UCSD-AML1 (cell line): Measurements from ENCODE around the gene SLC22A3.
"Not testable (repeated sequence)": the region's sequence is repeated elsewhere in the genome, so short reads cannot be mapped to it uniquely, and the experiment has no call there.

Experiments
- DNase-seq: peaks from one replicate; lab custom pipeline; 2025; ENCODE audit not compliant: unreplicated experiment; lab: John Stamatoyannopoulos, UW

SLC22A3 gene

DNA sequence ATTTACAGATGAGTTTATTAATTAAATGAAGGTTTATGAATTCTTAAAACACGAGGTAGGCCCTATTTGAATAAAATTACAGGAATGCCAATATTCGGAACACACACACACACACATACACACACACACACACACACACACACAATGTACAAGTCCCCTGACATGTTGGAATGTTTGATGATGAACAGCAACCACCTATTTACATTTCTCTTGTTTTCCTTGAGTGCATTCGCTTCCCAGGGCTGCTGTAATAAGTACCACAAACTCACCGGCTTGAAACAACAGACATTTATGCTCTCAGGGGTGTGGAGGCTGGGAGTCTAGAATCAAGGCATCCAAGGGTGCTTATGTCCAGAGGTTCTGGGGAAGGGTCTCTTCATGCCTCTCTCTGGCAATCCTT is 90.3 kb downstream of the SLC22A3 start:
- DNase-seq = no peak

DNA sequence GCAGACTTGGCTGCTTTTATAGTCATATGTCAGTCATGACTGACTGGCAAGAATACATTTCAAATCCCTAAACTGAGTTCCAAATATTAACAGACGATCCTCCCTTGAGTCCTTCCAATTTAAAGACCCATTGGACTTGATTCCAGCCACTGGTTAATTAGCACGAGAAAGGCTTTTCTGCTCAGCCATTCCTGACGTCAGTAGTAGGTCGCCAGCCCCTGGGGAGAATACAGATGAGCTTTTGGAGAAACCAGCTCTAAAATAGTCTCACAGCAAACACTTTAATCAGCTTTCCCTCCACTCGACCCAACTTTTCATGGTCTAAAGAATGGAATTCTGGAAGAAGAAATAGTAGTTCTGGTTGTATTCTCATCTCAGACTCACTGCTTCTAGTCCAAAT is 91.6 kb downstream of the SLC22A3 start:
- DNase-seq = no peak

DNA sequence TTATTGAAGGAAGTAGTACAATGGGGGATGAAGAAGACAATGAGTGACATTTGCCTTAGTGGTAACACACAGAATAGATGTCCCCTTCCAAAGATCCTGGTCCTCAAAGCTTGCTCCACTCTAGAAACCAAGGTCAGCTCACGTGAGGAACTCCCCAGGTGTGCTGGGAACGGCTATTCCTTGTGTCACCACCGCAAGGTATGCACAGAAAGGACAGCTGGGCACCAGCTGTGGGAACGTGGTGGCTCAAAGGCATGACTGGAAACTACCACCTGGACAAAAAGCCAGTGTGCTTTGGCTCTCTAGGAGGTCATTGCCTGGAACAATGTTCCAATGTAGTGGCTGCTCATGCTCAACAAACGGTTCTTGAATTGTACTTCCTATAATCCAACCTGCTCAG is 94.0 kb downstream of the SLC22A3 start:
- no peak for DNase-seq

DNA sequence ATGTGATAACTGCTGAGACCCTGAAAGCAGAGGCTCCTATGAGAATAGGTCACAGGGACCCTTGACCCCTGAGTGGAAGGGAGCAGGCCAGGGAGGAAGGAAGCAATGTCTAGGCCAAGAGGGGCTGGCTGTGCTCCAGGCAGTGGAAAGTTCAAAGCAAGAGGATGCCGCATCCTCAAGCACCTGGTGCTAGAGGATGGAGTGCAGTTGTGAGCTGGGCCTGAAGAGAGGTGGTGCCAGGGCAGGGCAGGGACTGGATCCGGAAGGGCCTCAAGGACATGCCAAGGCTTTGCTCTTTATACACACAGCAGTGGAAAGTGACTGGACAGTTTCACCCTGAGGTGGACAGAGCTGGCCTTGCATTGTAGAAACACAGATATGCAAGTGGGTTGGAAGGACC is 97.0 kb downstream of the SLC22A3 start:
- no peak for DNase-seq

DNA sequence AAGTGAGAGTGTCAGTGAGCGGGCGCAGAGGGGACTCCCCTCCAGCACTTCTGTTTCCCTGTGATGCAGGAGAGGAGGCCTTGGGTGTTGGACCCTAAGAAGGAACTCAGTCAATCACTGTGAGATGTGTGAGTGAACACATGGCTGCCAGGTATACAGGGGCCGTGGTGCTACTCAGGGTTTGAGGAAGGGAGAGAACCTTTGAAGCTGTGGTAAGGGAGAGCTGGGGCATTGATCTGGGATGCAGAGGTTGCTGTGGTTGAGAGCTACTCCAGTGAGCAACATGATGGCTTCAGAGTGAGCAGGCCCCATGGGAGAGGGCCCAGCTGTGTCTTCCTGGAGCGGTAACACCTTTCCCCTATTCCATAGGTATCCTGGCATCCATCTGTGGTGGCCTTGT is 99.2 kb downstream of the SLC22A3 start:
- DNase-seq = no peak

DNA sequence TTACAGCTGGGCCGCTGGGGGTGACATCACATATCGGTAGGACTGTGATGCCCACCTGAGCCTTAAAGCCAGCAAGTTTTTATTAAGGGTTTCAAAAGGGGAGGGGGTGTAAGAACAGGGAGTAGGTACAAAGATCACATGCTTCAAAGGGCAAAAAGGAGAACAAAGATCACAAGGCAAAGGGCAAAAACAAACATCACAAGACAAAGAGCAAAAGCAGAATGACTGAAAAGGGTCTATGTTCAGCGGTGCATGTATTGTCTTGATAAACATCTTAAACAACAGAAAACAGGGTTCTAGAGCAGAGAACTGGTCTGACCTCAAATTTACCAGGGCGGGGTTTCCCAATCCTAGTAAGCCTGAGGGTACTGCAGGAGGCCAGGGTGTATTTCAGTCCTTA is 101.6 kb downstream of the SLC22A3 start:
- DNase-seq = not testable (repeated sequence)

DNA sequence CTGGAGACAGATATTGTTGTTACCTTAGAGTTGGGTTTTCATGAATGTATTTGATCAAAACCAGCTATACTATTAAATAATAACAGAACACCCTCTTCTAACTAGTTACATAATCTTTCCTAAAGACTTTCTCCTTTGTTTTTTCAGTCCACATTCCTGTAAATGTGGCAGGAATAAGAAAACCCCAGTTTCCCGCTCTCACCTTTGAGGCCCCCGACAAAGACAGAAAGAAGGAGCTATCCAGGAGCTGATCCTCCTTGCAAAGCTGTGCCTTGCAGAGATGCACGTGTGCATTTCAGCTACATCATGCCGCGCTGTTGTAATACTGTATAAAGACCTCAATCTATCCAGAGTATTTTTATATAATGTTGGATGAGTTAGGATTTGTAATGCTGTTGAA is 102.7 kb downstream of the SLC22A3 start:
- DNase-seq = no peak

DNA sequence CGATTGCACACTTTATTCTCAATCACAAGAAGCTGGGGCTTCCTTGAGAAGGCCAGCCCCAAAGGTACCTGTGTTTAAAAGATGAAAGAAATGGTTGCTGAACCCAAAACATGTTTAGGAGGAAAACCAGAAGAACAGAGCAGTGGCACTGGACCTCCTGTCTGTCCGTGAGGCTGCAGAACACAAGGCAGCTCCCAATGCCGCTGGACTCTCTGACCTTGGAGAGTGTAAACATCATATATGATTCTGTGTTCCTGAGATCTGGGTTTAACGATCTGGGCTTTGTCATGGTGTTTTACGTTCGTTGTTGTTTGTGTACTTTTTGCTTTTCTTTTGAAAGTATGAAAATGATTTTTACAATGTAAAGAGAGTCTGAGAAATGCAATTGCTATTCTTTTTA is 106.1 kb downstream of the SLC22A3 start:
- DNase-seq = no peak

DNA sequence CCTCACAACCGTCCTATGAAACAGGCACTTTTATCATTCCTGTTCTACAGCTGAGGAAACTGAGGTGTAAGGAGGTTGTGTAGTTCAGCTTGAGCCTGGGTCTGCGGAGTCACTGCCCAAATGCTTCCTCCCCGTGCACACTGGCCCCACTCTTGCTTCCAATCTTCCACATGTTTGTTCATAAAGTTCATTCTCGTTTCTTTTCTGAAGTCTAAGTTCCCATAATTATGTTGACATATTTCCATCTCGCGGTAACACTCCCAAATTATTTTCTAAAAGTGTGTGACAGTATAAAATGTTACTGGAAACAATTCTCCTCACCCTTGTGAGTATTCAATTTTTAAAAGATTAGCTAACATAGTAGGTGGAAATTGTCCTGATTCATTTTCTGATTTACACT is 106.9 kb downstream of the SLC22A3 start:
- no peak for DNase-seq

DNA sequence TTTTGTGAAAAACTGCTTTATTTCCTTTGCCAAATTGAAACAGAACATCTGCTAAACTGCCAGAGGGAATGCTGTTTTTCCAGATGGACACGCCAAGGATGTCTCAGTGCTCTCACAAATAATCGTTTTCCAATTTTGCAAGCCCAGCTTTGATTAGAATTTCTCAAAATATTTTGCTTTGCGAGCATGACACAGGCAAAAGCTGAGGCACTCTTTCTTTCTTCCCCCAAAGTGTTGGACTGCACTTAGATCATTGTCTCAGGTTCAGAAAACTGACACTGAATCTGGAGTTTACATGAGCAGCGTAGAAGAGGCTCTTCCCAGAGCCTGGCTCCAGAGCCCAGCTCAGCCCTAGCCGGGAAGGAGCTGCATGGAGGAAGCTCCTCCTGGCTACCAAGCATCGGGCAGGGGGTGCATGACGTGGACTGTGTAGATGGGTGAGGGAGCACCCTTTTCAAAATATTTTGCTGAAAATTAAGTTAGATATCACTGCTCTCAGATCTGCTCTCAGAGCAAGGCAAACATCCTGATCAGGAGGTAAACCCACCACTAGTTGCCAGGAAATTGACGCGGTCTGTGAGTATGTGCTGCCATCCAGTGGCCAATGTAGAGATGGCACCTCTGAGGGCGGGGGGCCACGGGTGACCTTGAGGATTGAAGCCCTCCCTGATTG is 107.5 kb downstream of the SLC22A3 start:
- peak; percentile 49 for DNase-seq

DNA sequence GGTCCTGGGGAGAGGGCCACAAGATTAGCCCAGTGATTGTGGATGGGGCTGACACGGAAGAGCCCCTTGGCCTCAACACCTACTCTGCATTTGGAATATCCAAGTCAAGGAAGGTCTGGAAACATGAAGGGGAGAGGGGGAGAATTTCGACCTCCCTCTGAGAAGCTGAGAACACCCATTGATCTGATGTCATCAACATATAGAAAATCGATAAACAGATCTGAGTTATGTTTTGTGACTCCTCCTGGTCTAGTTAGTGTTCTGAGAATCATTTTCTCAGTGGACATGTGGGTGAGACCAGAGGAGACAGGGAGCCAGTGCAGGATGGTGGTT is 108.0 kb downstream of the SLC22A3 start:
- no peak for DNase-seq

DNA sequence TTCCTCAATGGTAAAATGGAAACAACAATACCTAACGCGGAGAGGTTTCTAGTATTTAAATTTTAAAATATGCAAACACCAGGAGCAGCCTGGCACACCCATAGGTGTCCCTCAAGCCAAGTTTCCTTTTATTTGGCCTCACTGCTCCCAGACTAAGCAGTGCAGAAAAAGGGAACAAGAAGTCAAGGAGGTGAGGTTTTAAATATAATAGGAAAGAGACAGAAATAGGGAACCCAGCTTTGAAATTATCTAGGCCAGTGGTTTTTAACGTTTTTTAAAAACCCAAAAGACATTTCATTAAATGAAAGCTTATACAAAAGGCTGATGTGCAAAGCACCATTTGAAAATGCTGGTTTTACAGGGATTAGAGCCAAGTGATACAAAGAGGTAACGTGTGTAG is 109.6 kb downstream of the SLC22A3 start:
- DNase-seq = no peak

DNA sequence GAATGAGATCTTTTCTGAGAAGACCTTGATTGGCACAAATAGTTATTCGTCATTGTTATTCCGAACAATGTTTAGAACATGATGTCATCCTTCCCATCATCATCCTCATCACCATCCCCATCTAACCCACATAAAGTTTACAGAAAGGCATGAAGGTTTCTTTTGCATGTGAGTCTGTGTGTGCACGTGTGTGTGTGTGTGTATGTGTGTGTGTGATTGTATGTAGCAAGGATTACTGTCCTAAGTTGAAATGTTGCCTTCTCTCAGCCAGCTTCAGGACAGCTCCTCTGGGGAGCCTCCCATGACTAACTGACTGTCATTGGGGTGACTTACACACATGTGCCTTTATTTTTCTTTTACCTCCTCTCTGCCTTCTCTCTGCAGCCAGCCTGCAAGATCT is 113.5 kb downstream of the SLC22A3 start:
- no peak for DNase-seq

DNA sequence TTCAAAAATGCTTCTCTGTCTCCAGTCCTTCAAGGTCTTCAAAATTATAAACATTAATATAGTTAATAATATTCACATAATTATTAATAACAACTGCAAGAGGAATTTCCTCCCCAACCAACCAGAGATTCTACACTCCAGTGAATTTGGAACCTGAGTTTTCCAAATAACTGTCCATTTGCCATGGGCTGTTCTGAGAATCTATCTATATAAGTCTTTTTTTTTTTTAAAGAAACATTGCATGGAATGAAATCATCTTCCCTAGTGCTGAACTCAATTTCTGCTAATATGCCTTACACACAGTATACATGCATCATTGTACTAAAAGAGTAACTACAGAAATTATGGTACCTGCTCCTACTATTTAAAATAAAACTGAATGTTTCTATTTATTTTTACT is 113.9 kb downstream of the SLC22A3 start:
- DNase-seq = no peak

DNA sequence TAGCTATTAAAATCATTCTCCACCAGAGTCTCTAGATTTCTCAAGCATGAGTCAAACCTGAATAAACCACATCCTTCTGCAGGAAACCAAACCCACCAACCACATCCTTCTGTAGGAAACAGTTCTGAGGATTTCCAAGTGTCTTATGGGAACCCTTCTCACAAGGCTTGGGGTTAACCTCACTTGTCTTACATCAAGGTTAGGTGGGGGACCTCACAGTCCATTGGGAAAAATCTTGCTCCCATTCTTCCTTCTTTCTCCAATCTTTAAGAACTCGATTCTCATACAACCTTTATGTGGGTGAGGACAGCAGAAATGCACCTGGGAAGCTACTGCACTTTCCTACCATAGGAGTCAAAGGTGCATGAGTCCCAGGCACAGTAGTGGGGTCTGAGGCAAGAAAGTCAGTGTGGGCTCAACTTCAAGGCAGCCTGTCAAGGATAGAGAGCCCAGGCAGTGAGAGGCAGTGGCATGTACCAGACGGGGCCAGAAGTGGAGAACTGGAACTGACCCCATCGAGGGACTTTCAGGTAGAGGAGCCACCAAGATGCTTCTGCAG is 114.5 kb downstream of the SLC22A3 start:
- no peak for DNase-seq

DNA sequence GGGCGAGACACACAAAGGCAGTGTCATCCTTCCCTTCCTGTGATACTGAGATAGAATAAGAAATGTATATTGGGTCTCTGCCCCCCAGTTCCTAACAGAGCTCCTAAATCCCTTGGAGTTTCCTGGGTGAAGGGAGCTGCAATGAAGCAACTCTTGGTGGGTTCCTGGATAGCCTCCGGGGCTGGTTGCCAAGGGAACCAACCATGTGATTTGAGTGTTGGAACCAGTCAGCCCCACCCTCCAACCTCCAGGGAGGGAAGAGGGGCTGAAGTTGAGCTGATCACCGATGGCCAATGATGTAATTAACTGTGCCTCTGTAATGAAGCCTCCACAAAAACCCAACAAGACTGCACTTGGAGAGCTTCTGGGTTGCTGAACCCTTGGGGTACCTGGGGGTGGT is 116.6 kb downstream of the SLC22A3 start:
- DNase-seq = no peak

DNA sequence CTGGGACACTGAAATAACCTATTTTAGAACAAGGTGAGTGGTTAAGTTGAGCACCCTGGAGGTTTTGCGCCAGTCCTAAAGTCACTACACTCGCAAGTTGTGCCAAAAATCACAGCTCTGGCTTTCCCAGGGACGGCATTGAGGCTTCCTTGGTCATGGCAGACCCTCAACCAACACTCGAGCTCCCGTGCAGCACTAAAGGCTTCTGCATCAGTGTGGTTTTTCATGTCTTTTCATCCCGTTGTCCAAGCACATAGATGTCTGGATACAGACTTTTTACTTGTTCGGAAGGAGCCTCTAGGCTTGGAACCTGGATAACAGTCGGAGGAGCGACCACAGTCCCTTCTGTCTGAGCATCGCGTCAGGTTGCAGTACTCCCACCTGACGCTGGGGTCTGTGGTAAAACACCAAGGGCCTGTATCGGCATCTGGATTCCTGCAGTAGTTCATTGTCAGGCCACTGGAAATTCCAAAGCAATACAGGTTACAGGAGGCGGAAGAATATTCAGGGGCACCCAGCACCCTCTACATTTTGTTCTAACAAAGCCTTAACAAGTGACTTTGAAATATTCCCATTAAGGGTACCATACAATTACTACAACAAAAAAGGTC is 119.2 kb downstream of the SLC22A3 start:
- not testable (repeated sequence) for DNase-seq

DNA sequence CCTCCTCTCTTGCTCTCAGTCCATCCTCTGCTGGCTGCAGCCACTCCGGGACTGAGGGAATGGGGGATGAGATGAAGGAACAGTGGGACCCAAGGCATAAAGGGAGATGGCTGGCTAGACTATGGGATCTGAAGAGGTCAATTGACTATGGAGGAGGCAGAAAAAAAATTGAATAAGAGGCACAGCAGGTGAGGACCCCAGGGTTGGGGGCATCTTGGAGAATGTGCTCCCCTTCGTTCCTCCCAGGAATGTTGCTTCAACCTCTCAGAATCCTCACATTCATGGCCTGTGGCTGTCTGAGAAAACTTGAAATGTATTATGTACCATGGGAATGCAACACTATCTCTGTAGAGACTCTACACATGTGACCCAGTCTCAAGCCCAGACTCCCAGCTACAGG is 121.0 kb downstream of the SLC22A3 start:
- no peak for DNase-seq

DNA sequence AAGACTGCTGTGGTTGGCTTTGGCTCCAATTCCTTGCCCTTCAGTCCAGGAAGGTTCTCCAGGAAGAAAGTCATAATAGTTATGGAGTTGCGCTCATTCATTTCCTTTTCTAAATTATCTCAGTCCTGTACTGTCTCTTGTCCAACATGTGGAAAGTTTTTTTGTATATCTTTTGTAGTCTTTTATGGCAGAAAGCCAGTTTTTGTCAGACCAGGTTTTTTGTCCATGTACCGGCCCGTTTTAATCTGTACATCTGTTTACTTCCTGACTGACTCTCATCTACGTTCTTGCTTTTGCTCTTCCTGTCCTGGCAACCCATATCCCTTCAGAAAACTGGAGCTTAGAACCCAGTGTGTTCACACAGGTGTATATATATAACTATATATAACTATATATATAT is 127.9 kb downstream of the SLC22A3 start:
- not testable (repeated sequence) for DNase-seq

DNA sequence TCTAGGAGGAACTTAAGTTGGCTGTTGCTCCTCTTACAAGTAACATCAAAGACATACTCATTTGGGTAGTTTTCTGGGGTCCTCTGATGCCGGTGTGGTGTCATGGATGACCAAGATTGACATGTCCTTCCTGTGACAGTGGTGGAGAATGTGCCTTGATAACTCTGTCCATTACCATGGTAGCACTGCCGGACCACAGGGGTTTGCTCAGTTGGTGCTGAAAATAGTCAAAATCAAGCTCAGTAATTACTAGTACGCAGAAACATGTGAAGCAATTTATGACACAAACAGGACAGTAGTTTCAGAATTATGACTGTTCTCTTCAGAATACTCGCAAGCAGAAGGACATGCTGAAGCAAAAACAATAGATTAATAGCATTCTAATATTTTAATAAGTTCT is 128.9 kb downstream of the SLC22A3 start:
- DNase-seq = not testable (repeated sequence)

DNA sequence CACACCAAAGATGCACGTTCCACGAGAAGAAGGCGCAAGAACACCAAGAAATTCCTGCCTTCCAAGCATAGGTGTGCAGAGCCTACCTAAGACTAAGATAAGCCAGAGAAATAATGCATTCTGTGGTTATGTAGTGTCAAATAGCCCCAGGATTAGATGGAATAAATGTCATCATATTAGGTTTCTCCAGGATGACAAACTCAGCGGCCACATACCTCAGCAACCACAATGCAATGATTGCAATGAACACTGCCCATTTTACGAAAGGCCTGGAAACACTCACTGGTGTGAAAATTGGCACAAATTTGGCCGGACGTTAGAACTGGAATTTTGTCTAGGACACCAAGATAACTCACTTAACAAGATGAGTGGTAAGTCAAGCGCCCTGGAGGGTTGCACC is 129.7 kb downstream of the SLC22A3 start:
- DNase-seq = no peak

DNA sequence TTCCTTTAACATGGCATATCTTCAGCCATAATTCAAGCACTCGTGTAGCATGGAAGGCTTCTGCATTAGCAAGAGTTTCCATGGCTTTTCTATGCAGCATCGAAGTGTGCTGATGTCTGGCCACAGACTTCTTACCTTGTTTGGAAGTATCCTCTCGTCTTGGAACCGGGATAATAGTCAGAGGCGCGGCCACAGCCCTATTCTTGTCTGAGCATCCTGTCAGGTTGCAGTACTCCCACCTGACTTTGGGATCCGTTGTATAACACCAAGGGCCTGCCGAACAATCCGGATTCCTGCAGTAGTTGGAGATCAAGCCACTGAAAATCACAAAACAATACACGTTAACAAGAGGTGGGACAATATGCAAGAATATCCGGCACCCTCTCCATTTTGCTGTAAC is 138.9 kb downstream of the SLC22A3 start:
- DNase-seq = no peak

DNA sequence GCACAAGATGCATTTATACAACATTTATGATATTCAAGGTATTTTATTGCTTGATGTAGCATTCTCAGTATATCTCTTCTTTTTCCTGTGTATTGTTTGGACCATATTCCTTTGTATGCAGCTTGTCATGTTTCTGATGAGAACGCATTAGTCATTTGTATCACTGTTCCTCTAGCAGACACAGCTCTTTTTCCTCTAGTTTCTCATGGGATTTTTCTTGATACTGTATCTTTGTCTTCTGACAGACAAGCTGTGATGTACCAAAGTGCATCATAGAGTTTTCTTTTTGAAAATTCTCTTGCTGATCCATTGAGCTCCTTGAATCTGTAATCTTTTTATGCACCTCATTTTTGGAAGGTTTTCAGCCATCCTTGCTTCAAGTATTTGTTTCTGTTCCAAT is 140.9 kb downstream of the SLC22A3 start:
- no peak for DNase-seq
